Measurements from ENCODE around the gene OTUD7B. TPM values are rescaled to one million over a fixed set of nuclear protein-coding genes. Genes with fewer than 3 reads are reported as not detected.

OTUD7B gene
- total and polyA plus RNA-seq, 3 donors from 2014 or later, result 23.1 to 31.5 (median 30.3) TPM

DNA sequence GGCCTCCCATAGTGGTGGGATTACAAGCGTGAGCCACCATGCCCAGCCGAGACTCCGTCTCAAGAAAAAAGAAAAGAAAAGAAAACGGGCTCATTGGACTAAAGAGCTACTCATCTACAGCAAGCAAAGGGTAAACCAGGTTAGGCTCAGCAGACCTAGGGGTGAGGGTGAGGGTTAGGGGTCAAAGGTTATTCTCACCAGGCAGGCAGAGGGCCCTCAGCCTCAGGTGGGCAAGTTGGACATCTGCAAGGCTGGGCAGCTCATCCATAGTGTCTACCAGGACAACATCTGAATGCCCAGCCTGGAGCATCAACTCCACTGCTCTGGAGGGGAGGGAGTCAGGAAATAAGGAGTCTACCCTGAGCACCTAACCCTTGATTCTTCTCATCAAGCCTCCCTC lies 77.3 kb downstream of the OTUD7B start:
- intact Hi-C loops (cut with DNase I; ENCODE audit: low total_unique reads), result no loop called here
- H3K36me3 ChIP-seq (ENCODE audit: low read depth, missing control alignments), result no peaks in the 10 kb centered on the region
- H3K27me3 ChIP-seq, result no peaks in the 10 kb centered on the region
- WGBS, 2 donors, result 90 to 100% methylated on average over 4 of the region's 4 CpGs
- no peak overlapping the region for H3K4me3 ChIP-seq
- no peak for DNase-seq
- peaks cover 38% of the 10 kb centered on the region for H3K4me1 ChIP-seq
- no peak for TF ChIP-seq POLR2A (IDR thresholded peaks at IDR 0.05)
- TF ChIP-seq CTCF (IDR thresholded peaks at IDR 0.05), result no peak
- no peak overlapping the region for H3K27ac ChIP-seq
- H3K9me3 ChIP-seq, result no peaks in the 10 kb centered on the region

DNA sequence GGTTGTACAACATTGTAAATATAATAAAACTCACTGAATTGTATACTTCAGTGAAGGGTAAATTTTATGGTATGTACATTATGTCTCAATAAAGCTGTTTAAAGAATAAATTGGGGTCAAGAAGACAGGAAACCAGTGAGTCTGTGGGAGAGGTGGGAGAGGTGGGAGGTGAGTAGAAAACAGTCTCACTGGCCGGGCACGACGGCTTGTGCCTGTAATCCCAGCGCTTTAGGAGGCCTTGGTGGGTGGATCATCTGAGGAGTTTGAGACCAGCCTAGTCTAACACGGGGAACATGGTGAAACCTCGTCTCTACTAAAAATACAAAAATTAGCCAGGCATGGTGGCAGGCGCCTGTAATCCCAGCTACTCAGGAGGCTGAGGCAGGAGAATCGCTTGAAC lies 78.1 kb downstream of the OTUD7B start:
- Histone ChIP-seq H3K27ac (no peak overlapping the region), H3K27me3 (no peaks in the 10 kb centered on the region), H3K36me3 (ENCODE audit: low read depth, missing control alignments) (no peaks in the 10 kb centered on the region), H3K4me1 (peaks cover 33% of the 10 kb centered on the region), H3K4me3 (no peak overlapping the region), H3K9me3 (no peaks in the 10 kb centered on the region)
- DNase-seq, result no peak
- intact Hi-C loops (cut with DNase I; ENCODE audit: low total_unique reads), result no loop called here
- WGBS, 2 donors, result 88 to 89% methylated on average over 8 of the region's 8 CpGs
- no peak for TF ChIP-seq POLR2A (IDR thresholded peaks at IDR 0.05)
- TF ChIP-seq CTCF (IDR thresholded peaks at IDR 0.05), result no peak

DNA sequence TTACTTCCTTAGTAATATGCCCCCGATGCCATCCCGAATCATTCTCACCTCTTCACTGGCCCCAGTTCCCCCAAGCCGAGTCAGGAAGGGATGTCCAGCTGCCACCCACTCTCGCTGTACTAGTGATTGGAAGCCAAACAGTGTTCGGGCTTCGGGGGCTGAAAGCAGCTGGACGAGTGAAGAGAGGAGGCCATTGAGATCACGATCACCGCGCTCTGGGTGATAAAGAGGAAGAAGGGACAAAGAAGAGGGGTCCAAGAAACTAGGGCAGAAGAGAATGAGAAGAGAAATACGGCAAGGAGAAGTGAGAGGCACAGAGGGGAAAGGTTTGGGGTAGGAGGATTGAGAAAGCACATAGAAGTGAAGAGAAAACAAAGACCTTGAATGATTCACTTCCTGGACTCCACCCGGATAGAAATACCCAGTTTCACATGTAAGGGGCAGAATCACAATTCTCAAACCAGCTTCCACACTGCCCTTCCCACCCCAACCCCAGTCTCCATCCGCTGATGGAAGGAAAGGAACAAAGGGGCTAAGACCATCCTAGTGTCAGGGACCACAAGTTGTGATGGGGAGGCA lies 79.2 kb downstream of the OTUD7B start:
- no peak for TF ChIP-seq POLR2A (IDR thresholded peaks at IDR 0.05)
- 86 to 90% methylated on average over 13 of the region's 13 CpGs for WGBS, 2 donors
- H3K4me3 ChIP-seq, result no peak overlapping the region
- peaks cover 33% of the 10 kb centered on the region for H3K4me1 ChIP-seq
- H3K27me3 ChIP-seq, result no peaks in the 10 kb centered on the region
- H3K36me3 ChIP-seq (ENCODE audit: low read depth, missing control alignments), result no peaks in the 10 kb centered on the region
- intact Hi-C loops (cut with DNase I; ENCODE audit: low total_unique reads), result no loop called here
- H3K27ac ChIP-seq, result no peak overlapping the region
- no peaks in the 10 kb centered on the region for H3K9me3 ChIP-seq
- DNase-seq, result no peak

DNA sequence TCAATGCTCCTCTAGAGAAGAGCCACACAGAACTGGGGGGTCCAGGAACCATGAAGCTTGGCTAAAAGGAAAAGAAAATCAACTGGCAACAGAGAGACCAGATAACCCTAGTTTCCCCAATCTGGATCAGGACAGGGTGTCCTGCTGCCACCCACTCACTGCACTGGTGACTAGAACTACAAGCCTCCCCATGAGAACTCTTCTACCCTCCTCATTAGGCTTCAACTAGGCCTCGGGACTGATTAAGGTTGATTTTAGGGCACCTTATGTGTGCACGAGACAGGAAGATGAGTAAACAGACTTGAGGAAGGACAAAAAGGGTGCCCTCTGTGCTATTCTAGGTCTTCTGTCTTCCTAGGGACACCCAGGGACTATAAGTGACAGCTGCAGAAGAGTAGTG lies 80.7 kb downstream of the OTUD7B start:
- H3K4me3 ChIP-seq, result no peak overlapping the region
- no peak for DNase-seq
- H3K4me1 ChIP-seq, result peaks cover 23% of the 10 kb centered on the region
- intact Hi-C loops (cut with DNase I; ENCODE audit: low total_unique reads), result no loop called here
- TF ChIP-seq CTCF (IDR thresholded peaks at IDR 0.05) (no peak), POLR2A (IDR thresholded peaks at IDR 0.05) (no peak)
- H3K27ac ChIP-seq, result peak overlapping the region; percentile 31 to 91
- H3K27me3 ChIP-seq, result no peaks in the 10 kb centered on the region
- no peaks in the 10 kb centered on the region for H3K9me3 ChIP-seq
- WGBS, 2 donors, result 66 to 67% methylated on average over 2 of the region's 2 CpGs
- no peaks in the 10 kb centered on the region for H3K36me3 ChIP-seq (ENCODE audit: low read depth, missing control alignments)

DNA sequence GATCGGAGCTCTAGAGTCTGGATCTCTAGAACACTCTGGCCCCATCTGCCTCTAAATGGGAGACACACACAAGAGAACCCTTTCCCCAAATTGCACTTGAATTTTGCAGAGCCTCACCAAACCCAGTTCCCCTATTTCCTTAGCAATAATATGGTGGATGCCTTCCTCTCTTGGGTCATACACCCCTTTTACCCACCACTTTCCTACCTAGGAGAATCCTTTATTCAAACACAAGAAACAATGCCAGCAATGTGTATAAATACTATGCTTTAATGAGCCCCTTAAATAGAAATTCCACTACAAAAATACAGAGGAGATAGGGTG lies 82.2 kb downstream of the OTUD7B start:
- no peak for TF ChIP-seq CTCF (IDR thresholded peaks at IDR 0.05)

More for the DNA sequence above, 82.2 kb downstream of the OTUD7B start:
- H3K9me3 ChIP-seq, result no peaks in the 10 kb centered on the region
- H3K36me3 ChIP-seq (ENCODE audit: low read depth, missing control alignments), result no peaks in the 10 kb centered on the region
- H3K4me1 ChIP-seq, result peaks cover 23% of the 10 kb centered on the region
- no peak for DNase-seq
- intact Hi-C loops (cut with DNase I; ENCODE audit: low total_unique reads), result no loop called here
- peak overlapping the region; percentile 90 to 91 for H3K4me3 ChIP-seq
- 0% methylated on average over 1 of the region's 1 CpG for WGBS, 2 donors
- peak overlapping the region; percentile 91 to 94 for H3K27ac ChIP-seq
- H3K27me3 ChIP-seq, result no peaks in the 10 kb centered on the region

Data from testis (tissue), 3 donors.